ENCODE measurements around the gene AXIN1. TPM values are rescaled to one million over a fixed set of nuclear protein-coding genes. Genes with fewer than 3 reads are reported as not detected.

Gene AXIN1
- total and polyA plus RNA-seq, 9 of the 15 experiments (the other 6 are each of a cell fraction or from before 2014, with no cell fraction given): 0.42 to 58.0 (median 25.9) TPM

- in situ Hi-C loops (cut with MboI): no loop called here
- H2AFZ ChIP-seq (ENCODE audit: low read depth, low read length): no peak overlapping the region
- H3K79me2 ChIP-seq (ENCODE audit: control insufficient read depth, insufficient read depth, low read length): no peaks in the 10 kb centered on the region
- H3K4me3 ChIP-seq: no peak overlapping the region
- DNase-seq (ENCODE audit: extremely low read depth in 1 of 4, low spot score in 3 of 4) (no peak), FAIRE-seq (no peak), ATAC-seq (no peak)
- peaks cover 4% of the 10 kb centered on the region for H3K9me1 ChIP-seq (ENCODE audit: control insufficient read depth, insufficient read depth, low read length)
- H3K36me3 ChIP-seq (ENCODE audit: control insufficient read depth, insufficient read depth, low read length): peaks cover 6% of the 10 kb centered on the region; the same call in 1 of the 3 replicates
- H3K27me3 ChIP-seq (ENCODE audit: control insufficient read depth in 2 of 2, insufficient read depth in 2 of 2, low read length in 2 of 2): no peaks in the 10 kb centered on the region
- TF ChIP-seq FIP1L1 (IDR thresholded peaks at IDR 0.05; ENCODE audit: low read depth, low read length, poor library complexity, severe bottlenecking) (no peak), ETV6 (IDR thresholded peaks at IDR 0.05; ENCODE audit: borderline replicate concordance in 1 of 2, low read depth in 2 of 2, low read length in 1 of 2) (no peak), ETV6 (CRISPR knock-in tag; IDR thresholded peaks at IDR 0.05; ENCODE audit: borderline replicate concordance) (no peak), HNRNPL (IDR thresholded peaks at IDR 0.05; ENCODE audit: low read depth, low read length) (0 out of 2 replicates have a peak, but pooled peaks have one; percentile 59), NFYB (IDR thresholded peaks at IDR 0.05; ENCODE audit: extremely low read depth, insufficient read length) (peak; percentile 13)
- intact Hi-C loops (cut with micrococcal nuclease): no loop called here
- POLR2A ChIA-PET: interaction anchor here (1.6 kb wide), 2 partner anchors 9 to 133 kb away, joined by 4 read pairs; partner anchors contain the start of gene MRPL28
- CTCF ChIA-PET (ENCODE audit: low intra/inter-chr PET ratio): interaction anchor here (0.6 to 0.8 kb wide), 2 partner anchors 136 to 295 kb away, joined by 3 read pairs; no protein-coding TSS in a partner anchor
- H3K4me2 ChIP-seq (ENCODE audit: insufficient read depth, low read length): no peak overlapping the region
- H4K20me1 ChIP-seq (replicated peaks; ENCODE audit: control insufficient read depth, insufficient read depth, low read length): no peaks in the 10 kb centered on the region
- BruUV-seq (replicated peaks): no TSS peak
- H3K27ac ChIP-seq (ENCODE audit: extremely low read depth, low read depth, low read length): no peak overlapping the region
- WGBS (ENCODE audit: insufficient coverage, low coverage, missing lambda C conversion rate): 66% methylated on average over 30 of the region's 30 CpGs
- no peaks in the 10 kb centered on the region for H3K9me3 ChIP-seq (replicated peaks; ENCODE audit: control insufficient read depth, insufficient read depth, low read depth, low read length)
- H3K9ac ChIP-seq (ENCODE audit: insufficient read depth in 1 of 2, low read depth in 2 of 2, low read length in 2 of 2): peak overlapping the region in 1 of 2 experiments; percentile 35; a peak in 1 of 4 replicates
- peaks cover 6 to 72% of the 10 kb centered on the region in 2 experiments; a peak in 4 of 5 replicates for H3K4me1 ChIP-seq (replicated peaks in 1 of 2; ENCODE audit: control insufficient read depth in 2 of 2, insufficient read depth in 2 of 2, low read length in 2 of 2)
These were observed 8.9 kb upstream of the AXIN1 start for GRCh38 chr16:361341-361871.

Measured in K562 (cell line).